GM18868 (cell line): ENCODE results near the gene FHOD1.

ENCODE experiments used
- ATAC-seq: cut with Tn5 transposase; IDR thresholded peaks from one replicate; pipeline ENCODE4 v1.9.1; 2021; ENCODE audit warnings: mild to moderate bottlenecking, moderate library complexity; ENCODE audit not compliant: unreplicated experiment

FHOD1 gene

GRCh38 chr16:67210069-67210937, 37.0 kb downstream of the FHOD1 start:
- ATAC-seq: no peak

- ATAC-seq: no peak
Measured at GRCh38 chr16:67209565-67209964, 37.7 kb downstream of the FHOD1 start.

- no peak for ATAC-seq
Measured at GRCh38 chr16:67208154-67208896, 39.0 kb downstream of the FHOD1 start.

GRCh38 chr16:67207249-67208091, 39.8 kb downstream of the FHOD1 start:
- no peak for ATAC-seq

GRCh38 chr16:67206838-67207248, 40.4 kb downstream of the FHOD1 start:
- ATAC-seq: no peak

- ATAC-seq: no peak
Measured at GRCh38 chr16:67206129-67206837, 41.0 kb downstream of the FHOD1 start.

GRCh38 chr16:67204076-67204475, 43.2 kb downstream of the FHOD1 start:
- no peak for ATAC-seq

- ATAC-seq: no peak
Measured at GRCh38 chr16:67202956-67203493, 44.3 kb downstream of the FHOD1 start.

- no peak for ATAC-seq
Measured at GRCh38 chr16:67202426-67202825, 44.9 kb downstream of the FHOD1 start.

- no peak for ATAC-seq
Measured at GRCh38 chr16:67201411-67202345, 45.6 kb downstream of the FHOD1 start.

GRCh38 chr16:67200491-67200890, 46.8 kb downstream of the FHOD1 start:
- ATAC-seq: no peak

- ATAC-seq: no peak
Measured at GRCh38 chr16:67199808-67200198, 47.5 kb downstream of the FHOD1 start.

- no peak for ATAC-seq
Measured at GRCh38 chr16:67199011-67199807, 48.1 kb downstream of the FHOD1 start, which contains the start of gene ELMO3. TSS of gene ELMO3 (plus strand) at chr16:67199131. CDS start at chr16:67199327, 196 bp downstream.

GRCh38 chr16:67198238-67198734, 49.0 kb downstream of the FHOD1 start:
- ATAC-seq: no peak

GRCh38 chr16:67197704-67198103, 49.6 kb downstream of the FHOD1 start:
- no peak for ATAC-seq

GRCh38 chr16:67196881-67197280, 50.4 kb downstream of the FHOD1 start:
- no peak for ATAC-seq

- ATAC-seq: no peak
Measured at GRCh38 chr16:67195676-67196075, 51.6 kb downstream of the FHOD1 start.

- ATAC-seq: no peak
Measured at GRCh38 chr16:67194260-67194659, 53.0 kb downstream of the FHOD1 start.
